HepG2 (cell line): ENCODE data around the gene LCN2. TPM values are rescaled to one million over a fixed set of nuclear protein-coding genes. Genes with fewer than 3 reads are reported as not detected.

Source experiments
- ARID5B ChIP-seq: IDR thresholded peaks from 2 replicates; pipeline ENCODE4 v1.4.0; 2020; ENCODE audit warnings: mild to moderate bottlenecking, missing genetic modification reagents
- BRD4 ChIP-seq: sonication (generic); formaldehyde crosslinking; IDR thresholded peaks from 2 replicates; pipeline ENCODE4 v1.4.0; 2020; ENCODE audit warnings: missing genetic modification reagents
- DZIP1 ChIP-seq: sonication (generic); formaldehyde crosslinking; IDR thresholded peaks from 2 replicates; pipeline ENCODE4 v1.5.0; 2020; ENCODE audit warnings: mild to moderate bottlenecking, missing genetic modification reagents
- EED ChIP-seq: sonication (generic); formaldehyde crosslinking; IDR thresholded peaks from 2 replicates; pipeline ENCODE4 v1.5.0; 2020; ENCODE audit warnings: mild to moderate bottlenecking, missing genetic modification reagents
- ELF1 ChIP-seq: sonication (generic); formaldehyde crosslinking; IDR thresholded peaks from 2 replicates; pipeline ENCODE4 v1.4.0; 2020; ENCODE audit warnings: missing genetic modification reagents
- KLF9 ChIP-seq: IDR thresholded peaks from 2 replicates; pipeline ENCODE4 v1.6.1; 2016; ENCODE audit warnings: low read depth
- MAFG ChIP-seq: sonication (generic); formaldehyde crosslinking; IDR thresholded peaks from 2 replicates; pipeline ENCODE4 v1.5.1; 2020; ENCODE audit warnings: mild to moderate bottlenecking, missing genetic modification reagents
- MXD3 ChIP-seq: IDR thresholded peaks from 2 replicates; pipeline ENCODE4 v1.6.1; 2016; ENCODE audit warnings: mild to moderate bottlenecking, missing biosample characterization, missing genetic modification reagents
- MXD4 ChIP-seq: IDR thresholded peaks from 2 replicates; pipeline ENCODE4 v1.6.1; 2016; ENCODE audit warnings: mild to moderate bottlenecking, missing biosample characterization, missing genetic modification reagents
- NONO ChIP-seq, 2 experiments: fragments of 450-650 bp in 1 of 2; sonication (generic) in 1 of 2; formaldehyde crosslinking in 1 of 2; IDR thresholded peaks in 1 of 2; conservative IDR thresholded peaks in 1 of 2; 2 replicates each; pipeline versions ENCODE4 v1.6.1 to v1.8.0; 2017 to 2022; ENCODE audit warnings: mild to moderate bottlenecking in 1 of 2, missing genetic modification reagents in 1 of 2, moderate library complexity in 1 of 2
- NR2C2 ChIP-seq: sonication (generic); formaldehyde crosslinking; IDR thresholded peaks from 2 replicates; pipeline ENCODE4 v1.4.0; 2020; ENCODE audit warnings: missing genetic modification reagents, mild to moderate bottlenecking, moderate library complexity, borderline replicate concordance
- PLSCR1 ChIP-seq: sonication (generic); formaldehyde crosslinking; IDR thresholded peaks from 2 replicates; pipeline ENCODE4 v1.5.0; 2020; ENCODE audit warnings: missing genetic modification reagents, mild to moderate bottlenecking, borderline replicate concordance
- SNAPC2 ChIP-seq: sonication (generic); formaldehyde crosslinking; IDR thresholded peaks from 2 replicates; pipeline ENCODE4 v1.8.1; 2022; ENCODE audit warnings: mild to moderate bottlenecking, missing genetic modification reagents
- TARDBP ChIP-seq: sonication (generic); formaldehyde crosslinking; IDR thresholded peaks from 2 replicates; pipeline ENCODE4 v1.8.0; 2022; ENCODE audit warnings: mild to moderate bottlenecking, missing genetic modification reagents
- ZBTB3 ChIP-seq: sonication (generic); formaldehyde crosslinking; IDR thresholded peaks from 2 replicates; pipeline ENCODE4 v1.4.0; 2020; ENCODE audit warnings: low read depth, mild to moderate bottlenecking, moderate library complexity, missing genetic modification reagents, borderline replicate concordance
- ZBTB7A ChIP-seq: sonication (generic); formaldehyde crosslinking; IDR thresholded peaks from 2 replicates; pipeline ENCODE4 v1.8.0; 2022; ENCODE audit warnings: mild to moderate bottlenecking, missing genetic modification reagents
- ZEB1 ChIP-seq: IDR thresholded peaks from 2 replicates; pipeline ENCODE4 v1.6.1; 2012; ENCODE audit warnings: mild to moderate bottlenecking, low read depth, inconsistent platforms; ENCODE audit not compliant: insufficient replicate concordance
- ZNF616 ChIP-seq: sonication (generic); formaldehyde crosslinking; IDR thresholded peaks from 2 replicates; pipeline ENCODE4 v1.5.0; 2020; ENCODE audit warnings: low read depth, mild to moderate bottlenecking, missing genetic modification reagents
- polyA plus RNA-seq, 8 experiments: library from polyadenylated mRNA; depleted of rRNA in 3 of 8; stranded (reverse) in 7 of 8; unstranded in 1 of 8; fragments of >200 nt; fragmentation: Illumina TruSeq in 4 of 8; extraction: Trizol in 4 of 8; gene quantifications; 2 replicates each; pipeline versions ENCODE4 v1.2.1 to v1.2.3, GENCODE V29; 2011 to 2016; ENCODE audit warnings: low read depth in 4 of 8, missing spikeins in 1 of 8, mixed read lengths in 1 of 8; ENCODE audit not compliant: insufficient read depth in 1 of 8
- total RNA-seq, 5 experiments: library from RNA; depleted of rRNA; stranded (reverse); fragments of >200 nt; fragmentation: Illumina TruSeq; extraction: Trizol; gene quantifications; 2 replicates each; pipeline ENCODE4 v1.2.3, GENCODE V29; 2016; ENCODE audit warnings: low read depth in 1 of 5

The LCN2 gene
- total and polyA plus RNA-seq, 2 of the 13 experiments (the other 11 are each of a cell fraction or from before 2014, with no cell fraction given): 0.38 to 1.4 TPM

- TF ChIP-seq ARID5B (CRISPR knock-in tag) (peak; percentile 53), MXD4 (CRISPR knock-in tag) (no peak; the same call in 1 of the 2 replicates), SNAPC2 (CRISPR knock-in tag) (no peak), DZIP1 (0 out of 2 replicates have a peak, but pooled peaks have one; percentile 34), EED (CRISPR knock-in tag) (no peak), PLSCR1 (CRISPR knock-in tag) (no peak), BRD4 (no peak), ZNF616 (no peak), ZEB1 (no peak), NR2C2 (CRISPR knock-in tag) (no peak), MAFG (CRISPR knock-in tag) (no peak), KLF9 (CRISPR knock-in tag) (no peak), ELF1 (CRISPR knock-in tag) (peak; percentile 71), NONO (IDR thresholded peaks at IDR 0.05) (no peak), NONO (CRISPR knock-in tag; conservative IDR thresholded peaks at IDR 0.05) (0 out of 2 replicates have a peak, but pooled peaks have one; percentile 66), TARDBP (CRISPR knock-in tag) (peak; percentile 58), MXD3 (CRISPR knock-in tag) (no peak), ZBTB7A (CRISPR knock-in tag) (no peak; the same call in 1 of the 2 replicates), ZBTB3 (no peak)
Measured at GRCh38 chr9:128117613-128118471, 31.4 kb upstream of the LCN2 start (continued).
